GM18505 (cell line): Measurements from ENCODE around the gene KRT78.

Experiments used
- ATAC-seq: cut with Tn5 transposase; IDR thresholded peaks from one replicate; pipeline ENCODE4 v1.9.1; 2021; ENCODE audit not compliant: unreplicated experiment
- POLR2A ChIP-seq: IDR thresholded peaks from 4 replicates; pipeline ENCODE4 v1.6.1; 2011; ENCODE audit warnings: borderline replicate concordance; ENCODE audit not compliant: insufficient read depth, insufficient read length; ENCODE audit errors: extremely low read depth

The KRT78 gene

GRCh38 chr12:52878507-52879393 is 30.0 kb upstream of the KRT78 start:
- no peak for ATAC-seq
- no peak for TF ChIP-seq POLR2A

- TF ChIP-seq POLR2A: no peak
- no peak for ATAC-seq
Observed at GRCh38 chr12:52877242-52877641, 28.4 kb upstream of the KRT78 start.

DNA sequence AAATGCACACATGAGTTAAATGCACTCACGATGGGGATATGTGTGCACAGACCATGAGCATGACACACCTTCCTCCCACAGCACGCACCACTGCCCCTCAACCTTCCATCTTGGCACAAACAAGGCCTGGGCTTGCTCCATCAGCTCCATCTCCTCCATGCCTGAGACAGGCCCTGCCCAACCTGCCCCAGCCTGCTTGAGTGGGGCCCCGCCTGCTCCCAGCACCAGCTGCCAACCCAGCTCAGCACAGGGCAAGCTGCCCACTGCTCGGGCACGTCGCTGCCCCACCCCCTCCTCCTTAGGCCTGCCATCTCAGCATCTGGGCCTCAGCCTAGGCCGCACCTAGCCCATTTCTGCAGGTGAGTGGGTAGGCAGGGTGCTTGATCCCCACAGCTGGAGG is 27.6 kb upstream of the KRT78 start:
- ATAC-seq: no peak
- no peak for TF ChIP-seq POLR2A

- no peak for TF ChIP-seq POLR2A
- no peak for ATAC-seq
Observed at GRCh38 chr12:52874573-52875435, 26.0 kb upstream of the KRT78 start.

DNA sequence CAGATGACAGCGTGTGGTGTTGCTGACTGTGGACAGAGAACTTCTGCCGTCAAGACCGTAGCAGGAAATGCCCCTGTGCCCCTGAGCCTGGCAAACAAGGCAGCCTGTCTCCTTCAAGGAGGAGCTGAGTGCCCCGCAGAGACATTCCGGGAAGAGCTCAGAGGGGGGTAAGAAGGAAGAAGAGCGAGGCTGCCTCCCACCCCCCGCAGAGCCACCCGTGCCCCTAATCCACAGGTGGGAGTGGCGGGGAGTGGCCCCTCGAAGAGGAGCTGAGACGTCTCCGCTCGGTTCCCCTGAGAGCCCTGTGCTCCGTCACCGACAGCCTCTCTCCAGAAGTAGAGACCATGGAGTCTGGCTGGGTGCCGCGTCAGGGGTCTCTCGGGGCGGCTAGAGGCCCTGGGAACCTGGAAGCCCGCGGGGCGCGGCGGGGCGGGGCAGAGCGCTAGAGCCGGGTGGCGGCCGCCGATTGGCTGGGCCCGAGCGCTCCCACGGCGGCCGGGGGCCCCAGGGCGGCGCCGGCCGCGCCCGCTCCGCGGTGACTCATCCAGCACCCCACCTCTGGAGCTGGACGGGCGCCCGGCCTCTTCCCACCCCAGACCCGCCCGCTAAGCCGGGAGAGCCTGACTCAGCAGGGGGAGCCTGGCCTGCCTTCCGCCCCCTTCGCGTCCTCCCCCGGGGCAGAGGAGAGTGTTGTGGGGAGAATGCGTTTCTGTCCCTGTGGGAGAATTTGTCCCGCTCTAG is 25.2 kb upstream of the KRT78 start:
- no peak for TF ChIP-seq POLR2A
- ATAC-seq: no peak

DNA sequence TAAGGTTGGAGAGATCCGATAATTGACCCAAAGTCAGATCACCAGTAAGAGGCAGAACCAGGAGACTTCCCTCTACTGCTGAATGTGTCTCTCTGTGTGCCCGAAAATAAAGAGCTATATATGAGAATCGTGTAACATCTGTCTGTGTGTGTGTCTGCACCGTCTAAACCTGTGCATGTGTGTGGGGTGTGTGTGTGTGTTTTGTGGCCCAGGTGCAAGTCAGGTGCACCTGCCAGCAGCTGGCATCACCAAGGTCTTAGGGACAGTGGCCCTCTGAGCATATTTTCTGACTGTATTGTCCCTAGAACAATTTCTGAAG is 24.7 kb upstream of the KRT78 start:
- ATAC-seq: no peak
- no peak for TF ChIP-seq POLR2A

GRCh38 chr12:52872644-52873389 is 24.0 kb upstream of the KRT78 start:
- TF ChIP-seq POLR2A: no peak
- ATAC-seq: no peak

GRCh38 chr12:52871291-52872039 is 22.7 kb upstream of the KRT78 start:
- no peak for ATAC-seq
- no peak for TF ChIP-seq POLR2A

DNA sequence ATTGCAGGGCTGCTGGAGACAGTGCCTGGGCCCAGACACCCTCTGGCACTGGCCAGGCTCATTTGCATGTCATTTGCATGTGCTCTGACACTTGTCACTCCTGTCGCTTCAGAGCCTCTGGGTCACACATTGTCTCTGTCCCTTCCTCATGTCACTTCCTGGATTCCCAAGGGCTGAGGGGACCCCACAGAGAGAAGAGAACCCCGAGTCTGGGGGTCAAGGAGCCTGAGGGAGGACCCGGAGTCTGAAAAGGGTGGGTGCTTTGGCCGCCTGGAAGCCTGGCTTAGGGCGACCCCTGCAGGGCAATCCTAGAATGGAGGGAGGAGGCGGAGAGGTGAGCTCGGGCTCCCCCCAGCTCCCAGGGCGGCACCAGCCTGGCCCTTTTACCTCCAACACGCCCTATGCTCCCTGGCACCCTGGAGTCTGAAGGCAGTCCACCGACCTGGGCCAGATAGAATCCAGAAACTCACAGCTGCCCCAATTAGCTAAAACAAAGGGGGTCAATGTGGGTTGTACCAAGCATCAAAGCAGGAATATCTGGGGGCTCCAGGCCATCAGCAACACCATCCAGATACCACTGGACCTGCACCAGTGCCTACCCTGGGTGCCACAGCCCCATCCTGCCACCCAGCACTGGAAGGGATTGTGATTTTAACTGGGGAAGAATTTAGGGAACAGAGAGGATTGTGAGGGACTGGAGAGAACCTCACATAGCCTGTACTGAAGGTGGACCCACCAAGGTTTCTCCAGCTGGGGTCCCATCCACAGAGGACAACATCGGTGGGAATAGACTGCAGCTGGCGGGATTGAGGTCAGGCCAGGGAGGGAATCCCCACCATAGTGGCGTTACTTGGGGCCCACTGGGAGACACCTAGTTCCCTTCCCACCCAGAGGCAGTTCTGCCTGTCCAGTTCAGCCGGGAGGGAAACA is 21.8 kb upstream of the KRT78 start:
- ATAC-seq: peak; percentile 51
- TF ChIP-seq POLR2A: no peak

GRCh38 chr12:52867642-52868041 is 18.8 kb upstream of the KRT78 start:
- no peak for ATAC-seq
- TF ChIP-seq POLR2A: no peak

DNA sequence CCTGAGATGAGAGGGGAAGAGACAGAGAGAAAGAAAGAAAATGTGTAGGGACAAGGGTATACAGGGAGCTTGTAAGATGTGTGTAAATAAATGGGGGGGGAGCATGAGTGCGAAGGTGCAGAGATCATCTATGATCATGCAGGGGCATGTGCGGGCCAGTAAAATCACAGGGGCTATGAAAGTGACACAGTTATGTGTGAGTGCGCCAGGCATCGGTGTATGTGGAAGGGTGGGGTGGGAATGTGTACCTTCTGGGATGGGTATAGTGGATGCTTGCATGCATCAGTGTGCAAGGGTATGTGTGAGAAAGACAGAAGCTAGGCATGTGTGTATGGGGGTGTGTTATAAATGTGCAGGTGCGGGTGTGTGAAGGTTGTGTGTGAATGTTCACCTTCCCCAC is 18.4 kb upstream of the KRT78 start:
- no peak for TF ChIP-seq POLR2A
- no peak for ATAC-seq
